Fibroblast of skin of left biceps (primary cell): ENCODE data around the gene KDM6A.
A peak's percentile ranks its signal among the peaks of the same experiment; 100 is the strongest.
"Not testable (repeated sequence)": the region's sequence is repeated elsewhere in the genome, so short reads cannot be mapped to it uniquely, and the experiment has no call there.

Experiments
- DNase-seq, 2 experiments: peaks; one replicate each; pipeline ENCODE4 v3.0.0-alpha.2; 2013; ENCODE audit warnings: low read depth in 2 of 2

The KDM6A gene

GRCh38 chrX:45007598-45007997 is 134.6 kb downstream of the KDM6A start:
- DNase-seq, result no peak

GRCh38 chrX:45009371-45010000 is 136.5 kb downstream of the KDM6A start:
- peak in 1 of 2 experiments; percentile 1 for DNase-seq

GRCh38 chrX:45011131-45011530 is 138.1 kb downstream of the KDM6A start:
- DNase-seq, result peak in 1 of 2 experiments; percentile 1

GRCh38 chrX:45011597-45011996 is 138.6 kb downstream of the KDM6A start:
- no peak for DNase-seq

GRCh38 chrX:45017946-45018345 is 145.0 kb downstream of the KDM6A start:
- no peak for DNase-seq

GRCh38 chrX:45022150-45022549 is 149.2 kb downstream of the KDM6A start:
- no peak for DNase-seq

GRCh38 chrX:45024501-45024900 is 151.5 kb downstream of the KDM6A start:
- DNase-seq, result no peak

- no peak for DNase-seq
Observed at GRCh38 chrX:45026036-45026435, 153.0 kb downstream of the KDM6A start.

GRCh38 chrX:45031830-45032378 is 158.9 kb downstream of the KDM6A start:
- no peak for DNase-seq

- DNase-seq, result no peak
Observed at GRCh38 chrX:45035071-45035470, 162.1 kb downstream of the KDM6A start.

- DNase-seq, result no peak
Observed at GRCh38 chrX:45036161-45036560, 163.2 kb downstream of the KDM6A start.

- not testable (repeated sequence) for DNase-seq
Observed at GRCh38 chrX:45040137-45040536, 167.1 kb downstream of the KDM6A start.

- no peak for DNase-seq
Observed at GRCh38 chrX:45046417-45046816, 173.4 kb downstream of the KDM6A start.

- DNase-seq, result no peak
Observed at GRCh38 chrX:45050558-45050957, 177.6 kb downstream of the KDM6A start.

GRCh38 chrX:45056428-45057145 is 183.6 kb downstream of the KDM6A start:
- DNase-seq, result no peak

GRCh38 chrX:45059906-45060305 is 186.9 kb downstream of the KDM6A start:
- DNase-seq, result not testable (repeated sequence)

GRCh38 chrX:45063319-45064095 is 190.5 kb downstream of the KDM6A start:
- DNase-seq, result no peak

- no peak for DNase-seq
Observed at GRCh38 chrX:45068569-45068968, 195.6 kb downstream of the KDM6A start.

- peak; percentile 6 to 9 for DNase-seq
Observed at GRCh38 chrX:45070116-45071007, 197.4 kb downstream of the KDM6A start.

GRCh38 chrX:45073011-45073410 is 200.0 kb downstream of the KDM6A start:
- DNase-seq, result not testable (repeated sequence)

GRCh38 chrX:45077748-45078424 is 204.9 kb downstream of the KDM6A start:
- DNase-seq, result no peak
